DMS53 (cell line): ENCODE results near the gene DENND5B.
A peak's percentile ranks its signal among the peaks of the same experiment; 100 is the strongest.

Source experiments
- DNase-seq: peaks from one replicate; lab custom pipeline; 2025; lab: John Stamatoyannopoulos, UW

Gene DENND5B

DNA sequence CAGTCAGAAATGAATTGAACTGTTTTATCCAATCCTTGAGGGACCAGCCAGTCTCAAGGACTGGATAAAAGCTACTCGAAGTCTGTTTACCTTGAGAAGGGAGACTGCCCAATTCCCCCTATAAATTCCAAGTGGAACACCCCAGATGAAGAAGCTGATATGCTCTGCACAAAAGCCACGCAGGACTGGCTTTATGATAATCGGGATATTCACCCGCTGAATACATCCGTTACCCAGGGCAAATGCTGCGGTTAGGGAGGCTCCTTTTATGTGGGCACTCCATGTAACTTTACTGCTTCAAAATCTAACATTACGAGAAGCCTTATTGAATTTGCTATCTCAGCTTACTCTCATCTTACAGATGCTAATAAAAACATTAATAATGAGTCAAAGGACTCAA is 119.1 kb downstream of the DENND5B start:
- DNase-seq: no peak

- no peak for DNase-seq
Observed at GRCh38 chr12:31471051-31471450, 119.9 kb downstream of the DENND5B start.

DNA sequence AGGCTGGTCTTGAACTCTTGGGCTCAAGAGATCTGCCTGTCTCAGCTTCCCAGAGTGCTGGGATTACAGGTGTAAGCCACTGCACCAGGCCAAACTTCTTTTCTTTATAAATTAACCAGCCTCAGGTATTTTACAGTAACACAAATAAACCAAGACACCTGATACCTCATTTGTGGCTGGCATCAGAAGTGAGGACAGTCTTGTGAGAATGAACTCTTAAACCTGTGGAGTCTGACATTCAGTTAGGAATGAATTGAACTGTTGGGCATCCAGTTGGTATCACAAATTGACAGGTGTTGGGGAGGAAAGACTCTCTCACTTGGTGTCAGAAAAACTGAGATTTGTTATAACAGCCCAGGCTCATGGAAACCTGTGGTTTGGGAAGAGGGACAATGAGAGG is 120.5 kb downstream of the DENND5B start:
- DNase-seq: no peak

DNA sequence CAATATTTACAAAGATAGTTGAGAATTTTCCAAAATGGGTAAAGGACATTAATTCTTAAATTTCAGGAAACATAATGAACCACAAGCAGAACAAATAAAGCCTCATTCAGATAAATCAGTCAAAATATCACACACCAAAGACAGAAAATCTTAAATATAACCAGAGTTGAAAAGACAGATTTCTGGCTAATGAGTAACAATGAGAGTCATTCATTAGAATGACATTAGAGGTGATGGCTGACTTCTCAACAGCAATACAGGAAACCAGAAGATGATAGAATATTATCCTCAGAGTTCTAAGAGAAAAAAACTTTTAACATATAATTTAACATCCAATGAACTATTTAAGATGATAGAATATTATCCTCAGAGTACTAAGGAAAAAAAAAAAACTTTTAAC is 124.2 kb downstream of the DENND5B start:
- no peak for DNase-seq

DNA sequence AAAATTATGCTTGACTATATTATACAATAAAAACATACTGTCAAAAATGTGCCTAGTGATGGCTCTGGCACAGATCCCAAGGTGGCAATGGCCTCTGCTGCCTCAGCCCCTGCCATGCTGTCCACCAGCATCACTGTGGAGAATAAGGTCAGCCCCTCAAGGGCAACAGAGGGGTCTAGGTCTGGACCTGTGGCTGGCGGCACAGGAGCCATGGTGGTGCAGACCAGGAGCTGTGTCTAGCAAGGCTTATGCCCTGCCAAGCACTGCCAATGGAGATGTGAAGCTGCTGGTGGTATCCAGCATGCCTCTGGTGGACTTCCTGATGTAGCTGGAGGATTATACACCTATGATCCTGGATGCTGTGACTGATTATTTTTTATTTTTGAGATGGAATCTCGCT is 125.9 kb downstream of the DENND5B start:
- DNase-seq: no peak

- DNase-seq: no peak
Observed at GRCh38 chr12:31460024-31460423, 130.9 kb downstream of the DENND5B start.

DNA sequence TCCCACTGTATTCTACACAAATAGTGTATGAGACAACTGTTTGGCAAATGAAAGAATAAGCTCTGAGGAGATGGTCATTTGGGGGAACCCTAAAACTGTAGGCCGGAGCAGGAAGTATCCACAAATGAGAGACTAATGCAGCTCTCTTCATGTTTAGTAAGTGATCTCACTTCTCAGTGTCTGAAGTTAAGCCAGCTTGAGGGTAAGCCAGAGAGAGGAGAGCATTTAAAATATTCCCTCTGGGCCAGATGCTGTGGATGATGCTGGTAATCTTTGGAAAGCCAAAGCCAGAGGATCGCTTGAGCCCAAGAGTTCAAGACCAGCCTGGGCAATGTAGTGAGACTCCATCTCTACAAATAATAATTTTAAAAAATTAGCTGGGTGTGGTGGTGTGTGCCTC is 134.4 kb downstream of the DENND5B start:
- DNase-seq: no peak

DNA sequence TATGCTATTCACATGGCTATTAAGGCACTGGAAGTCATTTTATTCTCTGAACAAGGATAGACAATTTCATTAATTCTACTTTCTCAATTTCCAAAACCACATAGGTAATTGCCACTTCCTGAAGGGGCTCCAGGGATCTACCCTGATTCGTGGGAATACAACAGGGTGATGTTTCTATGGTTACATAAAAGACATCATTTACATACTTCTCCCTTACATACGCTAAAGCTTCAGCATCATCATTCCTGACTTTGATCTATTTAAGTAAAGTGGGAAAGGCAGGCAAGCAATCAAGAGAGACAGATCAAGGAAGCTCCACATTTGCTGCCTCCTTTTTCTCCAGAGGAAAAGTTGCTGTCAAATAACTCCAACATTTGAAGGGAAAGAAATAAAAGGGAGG is 146.2 kb downstream of the DENND5B start:
- no peak for DNase-seq

DNA sequence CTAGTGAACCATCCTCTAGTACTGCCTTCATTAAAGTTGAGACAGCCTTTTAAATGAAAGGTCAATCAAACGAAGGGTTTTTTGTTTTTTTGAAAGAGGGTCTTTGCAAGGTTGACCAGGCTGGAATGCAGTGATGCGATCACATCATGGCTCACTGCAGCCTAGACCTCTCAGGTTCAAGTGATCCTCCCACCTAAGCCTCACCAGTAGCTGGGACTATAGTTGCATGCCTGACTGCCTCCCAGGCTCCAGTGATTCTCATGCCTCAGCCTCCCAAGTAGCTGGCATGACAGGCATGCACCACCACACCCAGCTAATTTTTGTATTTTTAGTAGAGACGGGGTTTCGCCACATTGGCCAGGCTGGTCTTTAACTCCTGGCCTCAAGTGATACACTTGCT is 150.3 kb downstream of the DENND5B start:
- DNase-seq: no peak

- no peak for DNase-seq
Observed at GRCh38 chr12:31440134-31440533, 150.8 kb downstream of the DENND5B start.

DNA sequence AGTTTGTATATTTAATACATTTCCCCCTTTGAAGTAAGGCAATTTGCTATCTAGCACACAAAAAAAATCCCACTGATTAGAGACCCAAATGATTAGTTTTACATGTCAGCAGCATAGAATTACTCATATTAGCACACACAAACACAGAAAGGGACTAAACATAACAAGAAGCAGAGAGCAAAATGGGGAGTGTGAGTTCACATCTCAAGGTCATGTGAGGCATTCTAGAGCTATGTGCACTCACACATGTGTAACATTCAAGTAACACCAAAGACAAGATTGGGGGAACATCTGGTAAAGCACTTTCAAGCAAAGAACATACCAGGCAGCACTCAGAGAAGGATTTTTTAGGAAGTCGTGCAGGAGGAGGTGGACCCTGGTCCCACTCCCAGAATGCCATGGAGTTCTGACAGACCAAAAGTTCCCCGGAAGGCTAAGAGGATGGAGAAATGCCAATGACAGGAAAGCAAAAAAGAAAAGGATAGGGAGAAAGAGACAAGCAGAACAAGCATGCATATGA is 159.2 kb downstream of the DENND5B start:
- DNase-seq: no peak

GRCh38 chr12:31423405-31423804 is 167.5 kb downstream of the DENND5B start:
- DNase-seq: no peak

DNA sequence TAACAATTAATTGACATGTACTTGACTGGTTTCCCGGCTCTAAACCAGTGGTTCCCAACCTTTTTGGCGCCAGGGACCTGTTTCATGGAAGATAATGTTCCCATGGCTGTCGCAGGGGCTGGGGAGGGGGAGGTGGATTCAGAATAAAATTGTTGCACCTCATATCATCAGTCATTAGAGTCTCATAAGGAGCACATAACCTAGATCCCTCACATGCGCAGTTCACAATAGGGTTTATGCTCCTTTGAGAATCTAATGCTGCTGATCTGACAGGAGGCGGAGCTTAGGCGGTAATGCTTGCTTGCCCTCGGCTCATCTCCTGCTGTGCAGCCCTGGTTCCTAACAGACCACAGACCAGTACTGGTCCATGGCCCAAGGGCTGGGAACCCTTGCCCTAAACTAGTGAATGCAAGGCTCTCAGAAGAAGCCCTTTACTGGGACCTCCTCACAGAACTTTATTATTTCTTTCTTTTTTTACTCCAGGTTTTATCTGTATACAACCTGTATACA is 178.6 kb downstream of the DENND5B start:
- DNase-seq: no peak

GRCh38 chr12:31408763-31409162 is 182.2 kb downstream of the DENND5B start:
- no peak for DNase-seq

- DNase-seq: no peak
Observed at GRCh38 chr12:31407562-31407961, 183.4 kb downstream of the DENND5B start.

- DNase-seq: no peak
Observed at GRCh38 chr12:31406345-31406744, 184.6 kb downstream of the DENND5B start.

- DNase-seq: no peak
Observed at GRCh38 chr12:31405021-31405420, 185.9 kb downstream of the DENND5B start.

GRCh38 chr12:31403099-31403607 is 187.8 kb downstream of the DENND5B start:
- DNase-seq: peak; percentile 96

DNA sequence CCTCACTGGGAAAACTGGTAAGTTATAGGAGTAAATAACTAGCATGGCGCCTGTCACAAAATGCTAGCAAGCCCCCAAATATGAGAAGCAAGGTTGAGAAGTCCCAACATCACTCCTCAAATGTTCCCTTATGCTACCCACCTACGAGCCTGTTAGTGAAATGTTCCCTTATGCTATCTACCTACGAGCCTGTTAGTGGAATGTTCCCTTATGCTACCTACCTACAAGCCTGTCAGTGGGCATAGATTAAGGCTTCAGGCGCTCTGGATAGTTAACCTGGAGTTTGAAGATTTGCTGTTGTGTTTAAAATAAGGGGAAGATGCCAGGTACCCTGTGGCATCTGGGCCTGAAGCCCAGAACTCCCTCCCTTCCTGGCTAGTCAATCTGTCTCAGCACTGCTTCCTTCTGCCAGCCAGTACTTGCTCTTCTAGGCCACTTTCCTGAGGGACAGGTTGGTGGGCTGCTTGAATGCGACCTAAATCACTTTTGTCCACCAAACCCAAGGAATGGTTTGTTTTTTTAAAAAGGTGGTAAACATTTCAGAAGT is 197.9 kb downstream of the DENND5B start:
- no peak for DNase-seq

- peak; percentile 51 for DNase-seq
Observed at GRCh38 chr12:31390991-31391390, 199.9 kb downstream of the DENND5B start.

DNA sequence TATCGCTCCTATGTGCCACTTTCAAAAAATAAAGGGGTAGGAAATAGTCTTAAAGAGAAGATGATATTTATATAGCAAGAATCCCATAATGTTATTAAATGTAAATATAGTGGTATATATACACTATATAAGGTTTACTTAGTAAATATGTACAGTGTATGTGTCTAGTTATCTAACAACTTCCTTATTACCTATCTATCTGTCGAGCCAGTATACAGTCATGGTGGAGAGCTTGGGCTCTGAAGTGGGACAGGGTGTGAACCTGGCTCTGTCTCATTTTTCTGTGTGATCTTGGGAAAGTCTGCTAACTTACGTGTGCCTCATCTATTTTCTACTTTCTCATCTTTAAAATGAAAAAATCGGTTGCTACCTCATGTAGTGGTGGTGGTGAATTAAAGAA is 202.2 kb downstream of the DENND5B start:
- DNase-seq: peak; percentile 25

GRCh38 chr12:31387466-31387865 is 203.5 kb downstream of the DENND5B start:
- no peak for DNase-seq

DNA sequence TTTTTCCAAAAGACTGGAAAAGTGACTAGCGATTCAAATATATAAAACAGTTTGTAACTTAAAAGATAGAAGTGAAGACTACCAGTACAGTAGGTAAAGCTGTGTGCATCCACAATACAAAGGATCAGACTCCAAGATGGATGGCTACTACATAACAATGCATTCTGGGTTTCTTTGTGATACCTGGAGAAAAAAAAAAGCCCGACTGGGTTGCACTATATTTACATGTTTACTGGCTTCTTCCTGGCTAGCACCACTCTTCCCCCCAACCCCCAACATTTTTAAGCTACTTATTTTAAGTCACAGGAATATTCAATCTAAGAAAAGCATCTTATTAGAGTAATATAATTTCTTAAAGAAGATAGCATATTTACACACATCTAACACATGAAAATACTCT is 203.9 kb downstream of the DENND5B start:
- no peak for DNase-seq

DNA sequence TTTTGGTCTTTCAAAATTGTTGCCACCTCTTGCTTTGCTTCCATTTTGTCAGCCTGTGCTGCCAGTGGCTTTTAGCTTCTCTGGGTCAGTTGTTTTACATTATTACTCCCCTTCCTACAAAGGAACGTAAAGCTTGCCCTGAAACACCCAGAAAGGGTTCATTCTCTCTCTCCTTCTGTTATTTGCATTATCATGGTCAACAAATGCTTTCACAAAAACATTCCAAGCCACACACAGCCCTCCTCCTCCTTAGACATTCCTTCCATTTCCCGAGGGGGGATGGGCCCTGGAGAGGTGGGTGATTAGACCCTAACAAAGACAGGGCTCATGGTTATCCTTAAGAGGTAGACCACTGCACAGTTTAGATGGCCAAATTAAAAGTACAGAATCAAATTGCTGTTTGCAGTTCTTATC is 204.6 kb downstream of the DENND5B start:
- no peak for DNase-seq
